GM15510 (cell line): Measurements from ENCODE around the gene STAT5B.

ENCODE experiments used
- POLR2A ChIP-seq: IDR thresholded peaks from 3 replicates; pipeline ENCODE4 v1.6.1; 2011; ENCODE audit warnings: borderline replicate concordance; ENCODE audit not compliant: insufficient read length; ENCODE audit errors: extremely low read depth

Gene STAT5B

GRCh38 chr17:42279776-42280630 is 3.8 kb upstream of the STAT5B start:
- no peak for TF ChIP-seq POLR2A

- no peak for TF ChIP-seq POLR2A
These were observed 1.1 kb upstream of the STAT5B start for GRCh38 chr17:42277342-42277712.

- TF ChIP-seq POLR2A, result no peak
These were observed 584 bp upstream of the STAT5B start for GRCh38 chr17:42276609-42277341.

- no peak for TF ChIP-seq POLR2A
These were observed 448 bp downstream of the STAT5B start for GRCh38 chr17:42275527-42276358.

- TF ChIP-seq POLR2A, result no peak
These were observed 1.2 kb downstream of the STAT5B start for GRCh38 chr17:42274812-42275526.

- no peak for TF ChIP-seq POLR2A
These were observed 2.0 kb downstream of the STAT5B start for GRCh38 chr17:42274253-42274542.

GRCh38 chr17:42273474-42274252 is 2.5 kb downstream of the STAT5B start:
- no peak for TF ChIP-seq POLR2A

GRCh38 chr17:42272162-42272907 is 3.9 kb downstream of the STAT5B start:
- no peak for TF ChIP-seq POLR2A

GRCh38 chr17:42271779-42272035 is 4.5 kb downstream of the STAT5B start:
- TF ChIP-seq POLR2A, result no peak

GRCh38 chr17:42271006-42271778 is 5.0 kb downstream of the STAT5B start:
- no peak for TF ChIP-seq POLR2A

GRCh38 chr17:42270596-42270995 is 5.6 kb downstream of the STAT5B start:
- no peak for TF ChIP-seq POLR2A

GRCh38 chr17:42270170-42270535 is 6.0 kb downstream of the STAT5B start:
- TF ChIP-seq POLR2A, result no peak

GRCh38 chr17:42268236-42268635 is 8.0 kb downstream of the STAT5B start:
- no peak for TF ChIP-seq POLR2A
